DMS 273 (cell line): ENCODE results near the gene CABP2.
"Not testable (repeated sequence)": the region's sequence is repeated elsewhere in the genome, so short reads cannot be mapped to it uniquely, and the experiment has no call there.

ENCODE experiments used
- DNase-seq: peaks from one replicate; lab custom pipeline; 2025; ENCODE audit not compliant: unreplicated experiment; lab: John Stamatoyannopoulos, UW

The CABP2 gene

DNA sequence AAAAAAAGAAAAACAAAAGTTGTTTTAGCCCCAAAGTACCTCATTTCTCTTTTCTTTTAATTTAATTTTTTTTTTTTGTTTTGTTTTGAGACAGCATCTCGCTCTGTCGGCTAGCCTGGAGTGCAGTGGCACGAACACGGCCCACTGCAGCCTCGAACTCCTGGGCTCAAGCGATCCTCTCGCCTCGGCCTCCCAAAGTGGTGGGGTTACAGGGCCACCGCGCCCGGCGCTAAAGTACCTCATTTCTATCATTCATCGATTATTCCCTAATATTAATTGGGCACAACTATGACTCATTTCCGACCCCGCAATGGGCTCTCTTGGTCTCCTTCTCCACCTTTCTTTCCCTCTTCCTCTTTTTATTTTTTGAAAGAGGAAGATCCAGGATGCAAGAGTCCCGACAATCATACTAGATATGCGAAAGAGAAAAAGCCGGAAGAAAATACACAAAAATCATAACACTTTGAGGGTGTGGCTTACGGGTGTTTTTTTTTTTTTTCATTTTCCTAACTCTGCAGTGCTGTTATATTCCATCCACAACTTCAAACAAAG, 40.9 kb downstream of the CABP2 start:
- DNase-seq, result no peak

- not testable (repeated sequence) for DNase-seq
Measured at GRCh38 chr11:67477344-67478050, 45.7 kb downstream of the CABP2 start.

DNA sequence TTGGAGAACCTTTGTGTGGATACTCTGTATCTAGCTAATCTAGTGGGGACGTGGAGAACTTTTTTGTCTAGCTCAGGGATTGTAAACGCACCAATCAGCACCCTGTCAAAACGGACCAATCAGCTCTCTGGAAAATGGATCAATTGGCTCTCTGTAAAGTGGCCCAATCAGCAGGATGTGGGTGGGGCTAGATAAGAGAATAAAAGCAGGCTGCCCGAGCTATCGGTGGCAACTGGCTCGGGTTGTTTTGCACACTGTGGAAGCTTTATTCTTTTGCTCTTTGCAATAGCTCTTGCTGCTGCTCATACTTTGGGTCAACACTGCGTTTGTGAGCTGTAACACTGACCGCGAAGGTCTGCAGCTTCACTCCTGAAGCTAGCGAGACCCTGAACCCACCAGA, 46.6 kb downstream of the CABP2 start:
- not testable (repeated sequence) for DNase-seq

DNA sequence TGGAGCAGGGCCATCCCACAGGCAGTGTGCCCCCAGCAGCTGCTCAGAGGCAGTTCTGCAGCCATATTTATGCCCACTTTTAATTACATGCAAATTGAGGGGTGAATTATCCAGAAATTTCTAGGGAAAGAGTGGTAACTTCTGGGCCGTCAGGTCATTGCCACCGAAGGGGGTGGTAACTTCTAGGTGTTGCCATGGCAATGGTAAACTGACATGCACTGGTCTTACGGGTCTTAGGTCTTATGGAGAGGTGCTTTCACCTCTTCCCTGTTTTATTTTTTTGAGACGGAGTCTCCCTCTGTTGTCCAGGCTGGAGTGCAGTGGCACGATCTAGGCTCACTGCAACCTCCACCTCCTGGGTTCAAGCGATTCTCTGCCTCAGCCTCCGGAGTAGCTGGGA, 50.4 kb downstream of the CABP2 start:
- no peak for DNase-seq

GRCh38 chr11:67470337-67471002, 52.8 kb downstream of the CABP2 start:
- DNase-seq, result no peak

DNA sequence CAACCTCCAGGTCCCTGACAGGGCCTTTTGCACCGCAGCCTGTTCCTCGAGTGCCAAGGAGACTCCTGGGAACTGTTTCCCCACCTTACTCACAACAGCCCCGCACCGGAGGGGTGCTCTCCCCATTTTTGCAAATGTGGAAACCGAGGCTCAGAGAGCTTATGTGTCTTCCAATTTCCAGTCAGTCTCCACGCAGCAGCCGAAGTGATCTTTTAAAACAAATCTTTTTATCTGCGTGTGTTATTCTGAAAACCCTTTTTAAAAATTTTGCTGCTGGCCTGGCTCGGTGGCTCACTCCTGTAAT, 53.8 kb downstream of the CABP2 start:
- no peak for DNase-seq
